ENCODE data around the gene DAPK1.

DNA sequence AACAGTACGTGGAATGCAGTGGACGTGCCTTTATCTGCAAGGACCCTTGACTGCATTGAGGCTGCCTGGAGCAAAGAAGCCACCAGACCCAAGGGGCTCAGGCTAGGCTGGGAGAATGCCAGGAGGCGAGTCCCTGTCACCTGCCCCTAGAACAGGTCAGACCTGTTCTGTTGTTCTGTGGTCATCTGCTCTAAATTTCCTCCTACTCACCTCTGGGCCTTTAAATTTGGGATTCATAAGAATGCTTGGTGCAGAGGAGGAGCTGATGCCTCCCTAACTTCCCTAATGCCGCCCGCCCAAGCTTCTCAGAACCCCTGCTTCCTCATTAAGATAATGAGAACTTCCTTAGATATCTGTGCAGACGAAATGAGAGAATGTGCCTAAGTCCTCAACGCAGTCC is 32.0 kb downstream of the DAPK1 start:
- TF ChIP-seq, protein P1, sequence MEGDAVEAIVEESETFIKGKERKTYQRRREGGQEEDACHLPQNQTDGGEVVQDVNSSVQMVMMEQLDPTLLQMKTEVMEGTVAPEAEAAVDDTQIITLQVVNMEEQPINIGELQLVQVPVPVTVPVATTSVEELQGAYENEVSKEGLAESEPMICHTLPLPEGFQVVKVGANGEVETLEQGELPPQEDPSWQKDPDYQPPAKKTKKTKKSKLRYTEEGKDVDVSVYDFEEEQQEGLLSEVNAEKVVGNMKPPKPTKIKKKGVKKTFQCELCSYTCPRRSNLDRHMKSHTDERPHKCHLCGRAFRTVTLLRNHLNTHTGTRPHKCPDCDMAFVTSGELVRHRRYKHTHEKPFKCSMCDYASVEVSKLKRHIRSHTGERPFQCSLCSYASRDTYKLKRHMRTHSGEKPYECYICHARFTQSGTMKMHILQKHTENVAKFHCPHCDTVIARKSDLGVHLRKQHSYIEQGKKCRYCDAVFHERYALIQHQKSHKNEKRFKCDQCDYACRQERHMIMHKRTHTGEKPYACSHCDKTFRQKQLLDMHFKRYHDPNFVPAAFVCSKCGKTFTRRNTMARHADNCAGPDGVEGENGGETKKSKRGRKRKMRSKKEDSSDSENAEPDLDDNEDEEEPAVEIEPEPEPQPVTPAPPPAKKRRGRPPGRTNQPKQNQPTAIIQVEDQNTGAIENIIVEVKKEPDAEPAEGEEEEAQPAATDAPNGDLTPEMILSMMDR (IDR thresholded peaks at IDR 0.05): no peak
- TF ChIP-seq POLR2A (IDR thresholded peaks at IDR 0.05): no peak
